Smooth muscle cell of the brain vasculature (primary cell): ENCODE measurements around the gene SWT1.
"Not testable (repeated sequence)": the region's sequence is repeated elsewhere in the genome, so short reads cannot be mapped to it uniquely, and the experiment has no call there.

Experiments used
- DNase-seq: peaks from one replicate; pipeline ENCODE4 v3.0.0-alpha.2; 2012; ENCODE audit warnings: low read depth, low spot score

The SWT1 gene

GRCh38 chr1:185318431-185319138 lies 161.6 kb downstream of the SWT1 start:
- no peak for DNase-seq

GRCh38 chr1:185319139-185319475 lies 162.1 kb downstream of the SWT1 start:
- DNase-seq: no peak

GRCh38 chr1:185321104-185321503 lies 164.1 kb downstream of the SWT1 start:
- DNase-seq: not testable (repeated sequence)

- not testable (repeated sequence) for DNase-seq
Measured at GRCh38 chr1:185321653-185322221, 164.8 kb downstream of the SWT1 start.

GRCh38 chr1:185322636-185323035 lies 165.7 kb downstream of the SWT1 start:
- no peak for DNase-seq

DNA sequence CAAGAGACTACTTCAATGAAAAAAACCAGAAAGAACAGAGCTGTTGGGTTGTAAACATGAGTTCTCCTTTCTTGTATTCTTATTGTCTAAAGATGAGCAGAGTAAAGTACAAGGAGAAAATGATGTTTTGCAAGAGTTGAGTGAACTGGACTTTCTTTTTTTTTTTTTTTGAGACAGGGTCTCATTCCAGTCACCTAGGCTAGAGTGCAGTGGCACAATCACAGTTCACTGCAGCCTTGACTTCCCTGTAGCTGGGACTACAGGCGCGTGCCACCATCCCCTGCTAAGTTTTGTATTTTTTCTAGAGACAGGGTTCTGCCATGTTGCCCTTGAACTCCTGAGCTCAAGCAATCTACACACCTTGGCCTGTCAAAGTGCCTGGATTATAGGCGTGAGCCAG lies 167.2 kb downstream of the SWT1 start:
- no peak for DNase-seq

- DNase-seq: no peak
Measured at GRCh38 chr1:185325413-185325812, 168.4 kb downstream of the SWT1 start.

GRCh38 chr1:185328255-185328654 lies 171.3 kb downstream of the SWT1 start:
- DNase-seq: no peak

DNA sequence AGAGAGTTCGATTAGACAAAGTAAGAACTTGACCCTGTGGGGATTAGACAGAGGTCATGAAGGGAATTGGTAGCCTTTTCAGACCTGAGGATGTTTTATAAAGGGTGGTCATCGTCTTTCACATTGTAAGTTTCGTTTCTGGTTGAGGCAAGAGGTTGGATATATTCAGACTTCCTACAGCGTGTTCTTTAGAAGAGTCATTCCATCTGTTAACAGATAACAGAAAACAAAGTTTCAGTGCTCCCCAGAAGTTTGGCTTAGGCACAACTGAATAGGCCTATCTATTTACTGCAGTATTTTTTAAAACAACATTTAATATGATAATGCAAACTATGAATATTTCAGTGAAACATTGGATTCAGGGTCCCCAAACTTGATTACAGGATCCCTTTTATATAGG lies 177.2 kb downstream of the SWT1 start:
- no peak for DNase-seq

DNA sequence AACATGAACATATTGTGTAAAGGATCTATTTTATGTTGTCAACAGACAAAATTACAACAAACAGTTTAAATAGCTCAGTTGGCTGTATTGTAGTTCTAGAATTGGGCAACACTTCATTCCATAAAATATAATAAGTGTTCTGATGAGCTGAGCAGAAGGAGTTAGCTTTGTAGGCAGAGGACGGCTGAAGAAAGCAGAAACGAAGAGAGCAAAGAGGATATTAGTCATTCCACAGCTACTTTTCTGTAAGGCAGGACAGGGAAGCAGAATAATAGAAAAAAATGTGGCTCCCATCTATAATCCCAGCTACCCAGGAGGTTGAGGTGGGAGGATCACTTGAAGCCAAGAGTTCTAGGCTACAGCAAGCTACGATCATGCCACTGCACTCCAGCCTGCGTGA lies 180.3 kb downstream of the SWT1 start:
- DNase-seq: no peak

- DNase-seq: no peak
Measured at GRCh38 chr1:185338719-185339622, 182.0 kb downstream of the SWT1 start.

- DNase-seq: no peak
Measured at GRCh38 chr1:185341196-185341781, 184.3 kb downstream of the SWT1 start.
